NCI-H524 treated with DMSO at 0.1 percent for 48 hours (cell line): Measurements from ENCODE around the gene TAB3.
"Not testable (repeated sequence)": the region's sequence is repeated elsewhere in the genome, so short reads cannot be mapped to it uniquely, and the experiment has no call there.

Source experiments
- DNase-seq: peaks from one replicate; lab custom pipeline; 2025; lab: John Stamatoyannopoulos, UW

Gene TAB3

DNA sequence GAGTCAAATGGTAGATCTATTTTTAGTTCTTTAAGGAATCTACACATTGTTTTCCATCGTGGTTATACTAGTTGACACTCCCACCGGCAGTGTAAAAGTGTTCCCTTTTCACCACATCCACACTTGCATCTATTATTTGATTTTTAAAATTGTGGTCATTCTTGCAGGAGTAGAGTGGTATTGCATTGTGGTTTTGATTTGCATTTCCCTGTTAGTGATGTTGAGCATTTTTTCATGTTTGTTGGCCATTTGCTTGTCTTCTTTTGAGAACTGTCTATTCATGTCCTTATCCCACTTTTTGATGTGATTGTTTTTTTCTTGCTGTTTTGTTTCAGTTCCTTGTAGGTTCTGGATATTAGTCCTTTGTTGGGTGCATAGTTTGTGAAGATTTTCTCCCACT lies 70.0 kb downstream of the TAB3 start:
- DNase-seq: no peak

GRCh38 chrX:30816079-30816478 lies 73.0 kb downstream of the TAB3 start:
- no peak for DNase-seq

DNA sequence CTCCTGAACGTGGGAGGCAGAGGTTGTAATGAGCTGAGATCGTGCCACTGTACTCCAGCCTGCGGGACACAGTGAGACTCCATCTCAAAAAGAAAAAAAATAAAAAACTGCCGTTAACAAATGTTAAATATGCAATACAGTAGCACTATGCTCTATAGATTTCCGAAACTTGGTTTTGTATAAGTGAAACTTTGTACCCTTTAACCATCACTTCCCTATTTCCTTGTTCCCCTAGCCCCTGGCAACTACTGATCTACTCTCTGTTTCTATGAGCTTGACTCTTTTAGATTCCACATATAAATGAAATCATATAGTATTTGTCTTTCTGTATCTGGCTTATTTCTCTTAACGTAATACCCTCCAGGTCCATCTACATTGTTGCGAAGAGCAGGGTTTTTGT lies 74.1 kb downstream of the TAB3 start:
- no peak for DNase-seq

DNA sequence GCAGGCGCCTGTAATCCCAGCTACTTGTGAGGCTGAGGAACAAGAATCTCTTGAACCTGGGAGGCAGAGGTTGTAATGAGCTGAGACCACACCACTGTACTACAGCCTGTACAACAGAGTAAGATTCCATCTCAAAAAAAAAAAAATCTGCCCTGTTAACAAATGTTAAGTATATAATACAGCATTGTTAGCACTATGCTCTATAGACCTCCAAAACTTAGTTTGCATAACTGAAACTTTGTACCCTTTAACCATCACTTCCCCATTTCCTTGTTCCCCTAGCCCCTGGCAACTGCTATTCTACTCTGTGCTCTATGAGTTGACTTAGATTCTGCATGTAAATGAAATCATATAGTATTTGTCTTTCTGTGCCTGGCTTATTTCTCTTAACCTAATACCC lies 76.7 kb downstream of the TAB3 start:
- DNase-seq: no peak

- DNase-seq: no peak
Measured at GRCh38 chrX:30806187-30806728, 82.8 kb downstream of the TAB3 start.

- no peak for DNase-seq
Measured at GRCh38 chrX:30804462-30804861, 84.6 kb downstream of the TAB3 start.

DNA sequence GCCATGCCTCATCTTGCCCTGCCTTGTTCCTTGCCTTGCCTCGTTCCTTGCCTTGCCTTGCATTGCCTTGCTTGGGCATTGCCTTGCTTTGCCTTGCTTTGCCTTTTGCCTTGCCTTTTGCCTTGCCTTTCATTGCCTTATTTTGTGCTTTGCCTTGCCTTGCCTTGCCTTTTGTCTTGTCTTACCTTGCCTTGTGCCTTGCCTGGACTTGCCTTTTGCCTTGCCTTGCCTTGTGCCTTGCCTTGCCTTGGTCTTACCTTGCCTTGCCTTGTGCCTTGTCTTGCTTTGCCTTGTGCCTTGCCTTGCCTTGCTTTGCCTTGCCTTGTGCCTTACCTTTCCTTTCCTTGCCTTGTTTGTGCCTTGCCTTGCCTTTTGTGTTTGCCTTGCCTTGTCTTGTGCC lies 88.2 kb downstream of the TAB3 start:
- DNase-seq: no peak

DNA sequence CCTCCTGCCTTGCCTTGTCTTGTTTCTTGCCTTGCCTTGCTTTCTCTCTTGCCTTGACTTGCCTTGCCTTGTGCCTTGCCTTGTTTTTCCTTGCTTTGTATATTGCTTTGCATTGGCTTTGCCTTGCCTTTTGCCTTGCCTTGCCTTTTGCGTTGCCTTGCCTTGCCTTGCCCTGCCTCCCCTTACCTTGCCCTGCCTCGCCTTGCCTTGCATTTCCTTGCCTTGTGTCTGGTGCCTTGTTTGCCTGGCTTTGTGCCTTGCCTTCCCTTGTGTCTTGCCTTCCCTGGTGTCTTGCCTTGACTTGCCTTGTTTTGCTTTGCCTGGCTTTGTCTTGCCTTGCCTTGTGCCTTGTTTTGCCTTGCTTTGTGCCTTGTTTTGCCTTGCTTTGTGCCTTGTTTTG lies 89.7 kb downstream of the TAB3 start:
- DNase-seq: no peak

DNA sequence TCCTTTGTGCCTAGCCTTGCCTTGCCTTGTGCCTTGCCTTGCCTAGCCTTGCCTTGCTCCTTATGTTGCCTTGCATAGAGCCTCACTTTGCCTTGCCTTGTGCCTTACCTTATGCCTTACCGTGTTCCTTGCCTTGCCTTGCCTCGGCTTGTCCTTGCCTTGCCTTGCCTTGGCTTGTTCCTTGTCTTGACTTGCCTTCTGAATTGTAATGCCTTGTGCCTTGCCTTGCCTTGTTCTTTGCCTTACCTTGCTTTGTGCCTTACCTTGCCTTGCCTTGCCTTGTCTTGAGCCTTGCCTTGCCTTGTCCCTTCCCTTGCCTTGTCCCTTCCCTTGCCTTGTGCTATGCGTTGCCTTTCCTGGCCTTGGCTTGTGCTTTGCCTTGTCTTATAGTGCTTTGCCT lies 90.2 kb downstream of the TAB3 start:
- no peak for DNase-seq

DNA sequence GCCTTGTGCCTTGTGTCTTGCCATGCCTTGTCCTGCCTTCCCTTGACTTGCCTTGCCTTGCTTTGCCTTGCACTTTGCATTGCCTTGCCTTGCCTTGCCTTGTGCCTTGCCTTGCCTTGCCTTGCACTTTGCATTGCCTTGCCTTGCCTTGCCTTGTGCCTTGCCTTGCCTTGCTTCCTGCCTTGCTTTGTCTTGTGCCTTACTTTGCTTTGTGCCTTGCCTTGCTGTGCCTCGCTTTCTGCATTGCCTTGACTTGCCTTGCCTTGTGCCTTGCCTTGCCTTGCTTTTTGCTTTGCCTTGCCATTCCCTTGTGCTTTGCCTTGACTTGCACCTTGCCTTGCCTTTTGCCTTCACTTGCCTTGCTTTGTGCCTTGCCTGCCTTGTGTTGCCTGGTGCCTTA lies 91.8 kb downstream of the TAB3 start:
- DNase-seq: not testable (repeated sequence)

DNA sequence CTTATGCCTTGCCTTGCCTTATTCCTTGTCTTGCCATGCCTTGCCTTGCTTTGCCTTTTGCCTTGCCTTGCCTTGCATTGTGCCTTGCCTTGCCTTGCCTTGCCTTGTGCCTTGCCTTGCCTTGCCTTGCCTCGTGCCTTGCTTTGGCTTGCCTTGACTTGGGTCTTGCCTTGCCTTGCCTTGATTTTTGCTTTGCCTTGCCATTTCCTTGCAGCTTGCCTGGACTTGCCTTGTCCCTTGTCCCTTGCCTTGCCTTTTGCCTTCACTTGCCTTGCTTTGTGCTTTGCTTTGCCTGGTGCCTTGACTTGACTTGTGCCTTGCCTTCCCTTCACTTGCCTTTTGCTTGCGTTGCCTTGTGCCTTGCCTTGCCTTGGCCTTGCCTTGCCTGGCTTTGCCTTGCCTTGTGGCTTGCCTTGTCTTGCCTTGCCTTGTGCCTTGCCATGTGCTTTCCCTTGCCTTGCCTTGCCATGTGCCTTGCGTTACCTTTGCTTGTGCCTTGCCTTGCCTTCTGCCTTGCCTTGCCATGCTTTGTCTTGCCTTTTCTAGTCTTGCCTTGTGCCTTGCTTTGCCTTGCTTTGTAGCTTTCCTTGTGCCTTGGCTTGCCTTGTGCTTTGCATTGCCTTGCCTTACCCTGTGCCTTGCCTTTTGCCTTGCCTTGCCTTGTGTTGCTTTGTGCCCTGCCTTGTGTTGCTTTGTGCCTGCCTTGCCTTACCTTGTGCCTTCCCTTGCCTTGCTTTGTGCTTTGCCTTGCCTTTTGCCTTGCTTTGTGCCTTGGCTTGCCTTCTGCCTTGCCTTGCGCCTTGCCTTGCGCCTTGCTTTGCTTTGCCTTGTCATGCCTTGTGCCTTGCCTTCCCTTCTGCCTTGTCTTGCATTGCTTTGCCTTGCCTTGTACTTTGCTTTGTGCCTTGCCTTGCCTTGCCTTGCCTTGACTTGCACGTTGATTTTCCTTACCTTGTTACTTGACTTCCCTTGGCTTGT lies 92.8 kb downstream of the TAB3 start:
- no peak for DNase-seq

GRCh38 chrX:30794497-30794896 lies 94.6 kb downstream of the TAB3 start:
- DNase-seq: no peak

DNA sequence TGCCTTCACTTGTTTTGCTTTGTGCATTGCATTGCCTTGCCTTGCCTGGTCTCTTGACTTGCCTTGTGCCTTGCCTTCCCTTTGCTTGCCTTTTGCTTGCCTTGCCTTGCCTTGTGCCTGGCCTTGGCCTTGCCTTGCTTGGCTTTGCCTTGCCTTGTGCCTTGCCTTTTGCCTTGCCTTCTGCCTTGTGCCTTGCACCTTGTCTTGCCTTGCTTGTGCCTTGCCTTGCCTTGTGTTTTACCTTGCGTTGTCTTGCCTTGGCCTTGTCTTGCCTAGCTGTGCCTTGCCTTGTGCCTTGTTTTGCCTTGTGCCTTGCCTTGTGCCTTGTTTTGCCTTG lies 95.3 kb downstream of the TAB3 start:
- no peak for DNase-seq

GRCh38 chrX:30793075-30793766 lies 95.8 kb downstream of the TAB3 start:
- no peak for DNase-seq

DNA sequence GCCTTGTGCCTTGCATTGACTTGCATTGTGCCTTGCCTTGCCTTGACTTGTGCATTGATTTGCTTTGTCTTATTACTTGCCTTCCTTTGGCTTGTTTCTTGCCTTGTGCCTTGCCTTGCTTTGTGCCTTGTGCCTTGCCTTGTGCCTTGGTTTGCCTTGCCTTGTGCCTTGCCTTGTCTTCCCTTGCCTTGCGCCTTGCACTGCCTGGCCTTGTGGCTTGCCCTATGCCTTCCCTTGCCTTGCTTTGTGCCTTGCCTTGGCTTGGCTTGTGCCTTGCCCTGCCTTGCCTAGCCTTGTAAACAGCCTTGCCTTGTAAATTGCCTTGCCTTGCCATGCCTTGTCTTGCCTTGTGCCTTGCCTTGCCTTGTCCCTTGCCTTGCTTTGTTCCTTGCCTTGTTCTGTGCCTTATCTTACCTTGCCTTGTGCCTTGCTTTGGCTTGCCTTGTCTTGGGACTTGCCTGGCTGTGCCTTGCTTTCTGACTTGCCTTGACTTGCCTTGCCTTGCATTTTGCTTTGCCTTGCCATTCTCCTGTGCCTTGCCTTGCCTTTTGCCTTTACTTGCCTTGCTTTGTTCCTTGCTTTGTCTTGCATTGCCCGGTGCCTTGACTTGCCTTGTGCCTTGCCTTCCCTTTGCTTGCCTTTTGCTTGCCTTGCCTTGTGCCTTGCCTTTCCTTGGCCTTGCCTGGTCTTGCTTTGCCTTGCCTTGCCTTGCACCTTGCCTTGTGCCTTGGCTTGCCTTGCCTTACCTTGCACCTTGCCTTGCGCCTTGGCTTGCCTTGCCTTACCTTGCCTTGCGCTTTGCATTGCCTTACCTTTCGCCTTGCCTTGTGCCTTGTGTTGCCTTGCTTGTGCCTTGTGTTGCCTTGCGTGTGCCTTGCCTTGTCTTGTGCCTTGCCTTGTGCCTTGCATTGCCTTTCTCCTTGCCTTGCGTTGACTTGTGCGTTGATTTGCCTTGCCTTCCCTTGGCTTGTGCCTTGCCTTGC lies 97.5 kb downstream of the TAB3 start:
- no peak for DNase-seq

- no peak for DNase-seq
Measured at GRCh38 chrX:30787012-30787411, 102.0 kb downstream of the TAB3 start.

GRCh38 chrX:30786374-30786773 lies 102.7 kb downstream of the TAB3 start:
- no peak for DNase-seq

GRCh38 chrX:30781711-30782444 lies 107.2 kb downstream of the TAB3 start:
- DNase-seq: no peak

DNA sequence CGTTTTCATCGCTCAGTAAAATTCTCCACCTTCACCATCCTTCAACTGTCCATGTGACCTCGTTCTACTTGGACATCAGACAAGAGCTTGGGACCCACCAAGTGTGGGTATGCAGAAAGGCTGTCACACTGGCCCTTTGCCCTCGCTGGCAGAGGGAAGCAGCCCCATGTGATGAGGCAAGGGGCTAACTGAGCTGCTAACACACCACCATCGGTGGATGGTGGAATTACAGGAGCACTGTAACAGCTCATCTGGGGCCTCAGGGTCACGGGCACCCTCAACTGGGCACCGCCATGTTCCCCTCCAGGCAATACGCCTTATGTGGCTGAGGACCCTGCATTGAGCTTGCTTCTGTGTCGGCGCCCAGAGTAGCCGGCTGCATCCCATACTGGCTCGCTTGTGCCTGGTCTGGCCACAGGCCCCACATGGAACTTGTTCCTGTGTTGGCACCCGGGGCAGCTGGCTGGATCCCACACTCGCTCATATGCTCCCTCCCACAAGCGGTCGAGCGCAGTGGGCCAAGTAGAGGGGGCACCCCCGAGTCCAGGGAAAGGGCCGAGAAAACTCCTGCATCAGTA lies 109.5 kb downstream of the TAB3 start:
- no peak for DNase-seq

- no peak for DNase-seq
Measured at GRCh38 chrX:30777575-30777974, 111.5 kb downstream of the TAB3 start.
